ENCODE measurements around the gene RAP1GDS1.

DNA sequence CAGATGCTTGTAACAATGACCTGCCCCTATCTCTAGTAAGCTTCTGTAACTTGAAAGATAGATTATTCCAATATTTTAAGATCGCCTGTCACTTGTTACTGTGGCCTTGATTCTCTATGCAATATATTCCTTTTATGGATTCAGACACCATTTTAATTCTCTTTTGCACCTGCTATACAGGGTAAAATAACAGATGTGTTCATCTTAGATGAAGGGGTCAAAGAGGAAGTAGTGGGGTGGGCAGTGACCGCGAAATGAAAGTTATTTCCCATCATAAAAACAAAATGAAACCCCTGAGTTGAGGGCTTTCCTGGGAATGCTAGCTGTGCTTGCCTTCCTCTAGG, 221.3 kb downstream of the RAP1GDS1 start:
- no peak for TF ChIP-seq POLR2A (IDR thresholded peaks at IDR 0.05)
- TF ChIP-seq, protein P1, sequence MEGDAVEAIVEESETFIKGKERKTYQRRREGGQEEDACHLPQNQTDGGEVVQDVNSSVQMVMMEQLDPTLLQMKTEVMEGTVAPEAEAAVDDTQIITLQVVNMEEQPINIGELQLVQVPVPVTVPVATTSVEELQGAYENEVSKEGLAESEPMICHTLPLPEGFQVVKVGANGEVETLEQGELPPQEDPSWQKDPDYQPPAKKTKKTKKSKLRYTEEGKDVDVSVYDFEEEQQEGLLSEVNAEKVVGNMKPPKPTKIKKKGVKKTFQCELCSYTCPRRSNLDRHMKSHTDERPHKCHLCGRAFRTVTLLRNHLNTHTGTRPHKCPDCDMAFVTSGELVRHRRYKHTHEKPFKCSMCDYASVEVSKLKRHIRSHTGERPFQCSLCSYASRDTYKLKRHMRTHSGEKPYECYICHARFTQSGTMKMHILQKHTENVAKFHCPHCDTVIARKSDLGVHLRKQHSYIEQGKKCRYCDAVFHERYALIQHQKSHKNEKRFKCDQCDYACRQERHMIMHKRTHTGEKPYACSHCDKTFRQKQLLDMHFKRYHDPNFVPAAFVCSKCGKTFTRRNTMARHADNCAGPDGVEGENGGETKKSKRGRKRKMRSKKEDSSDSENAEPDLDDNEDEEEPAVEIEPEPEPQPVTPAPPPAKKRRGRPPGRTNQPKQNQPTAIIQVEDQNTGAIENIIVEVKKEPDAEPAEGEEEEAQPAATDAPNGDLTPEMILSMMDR (IDR thresholded peaks at IDR 0.05) = no peak
